Motor neuron (in vitro differentiated cells): ENCODE results near the gene UBE2R2. TPM values are rescaled to one million over a fixed set of nuclear protein-coding genes. Genes with fewer than 3 reads are reported as not detected.
"Not testable (repeated sequence)": the region's sequence is repeated elsewhere in the genome, so short reads cannot be mapped to it uniquely, and the experiment has no call there.

Experiments used
- ATAC-seq, 8 experiments: fragments of 200-7000 bp; cut with Tn5 transposase; replicated peaks in 6 of 8; 2 replicates each; pipeline ENCODE4 v1.8.0; 2021; ENCODE audit warnings: mild to moderate bottlenecking in 8 of 8, moderate library complexity in 8 of 8
- H3K27ac ChIP-seq, 2 donors: fragments of 250-450 bp; sonication (Bioruptor Pico); 2 replicates each; pipeline ENCODE4 v1.9.0; 2021; ENCODE audit warnings: antibody characterized with exemption in 2 of 2, mild to moderate bottlenecking in 2 of 2, moderate library complexity in 1 of 2
- H3K4me1 ChIP-seq, 2 donors: fragments of 250-450 bp; sonication (Bioruptor Pico); replicated peaks in 1 of 2; 2 replicates each; pipeline ENCODE4 v1.6.1; 2021; ENCODE audit warnings: antibody characterized with exemption in 2 of 2, mild to moderate bottlenecking in 2 of 2, moderate library complexity in 1 of 2
- H3K4me3 ChIP-seq, 5 donors: fragments of 250-450 bp; sonication (Bioruptor Pico); 2 replicates each; pipeline ENCODE4 v1.9.0; 2021; ENCODE audit warnings: antibody characterized with exemption in 5 of 5, mild to moderate bottlenecking in 5 of 5, moderate library complexity in 4 of 5
- WGBS, 10 experiments: fragments of 450-650 bp; shearing (Covaris generic); methylation state at CpG; one replicate each; pipeline ENCODE4 v1.0.0; 2022; 5-methylcytosine and 5-hydroxymethylcytosine counted together
- in situ Hi-C, 9 experiments: fragments of 400-800 bp; cut with MboI; loops; one replicate each; pipeline ENCODE4 v1.15.0; 2021; ENCODE audit warnings: low sequenced_read_pairs in 9 of 9, low pct_unique_long_range_greater_than_20kb in 2 of 9; ENCODE audit not compliant: unreplicated experiment in 9 of 9
- total RNA-seq, 8 experiments: library from RNA; unstranded; fragments of 300-600 nt; gene quantifications; 2 replicates each; pipeline versions ENCODE4 v1.2.3 to v1.2.4, GENCODE V29; 2022

Gene UBE2R2
- total RNA-seq, 8 experiments from 2014 or later = 14.4 to 48.1 (median 30.2) TPM

- H3K27ac ChIP-seq, in situ Hi-C loops, H3K4me1 ChIP-seq, H3K4me3 ChIP-seq: not testable (repeated sequence)
- peak in 5 of 8 experiments; percentile 25 to 78 (median 36) for ATAC-seq
- 50 to 100% (median 93%) methylated on average over 1 to 2 of the region's 2 CpGs; no CpG with 5 or more reads in 6 of the 10 experiments for WGBS, 10 experiments
These were observed 9.8 kb upstream of the UBE2R2 start for GRCh38 chr9:33807156-33807555.

GRCh38 chr9:33808979-33809322 is 8.0 kb upstream of the UBE2R2 start:
- WGBS, 10 experiments = 67 to 100% (median 83%) methylated on average over 1 of the region's 1 CpG
- ATAC-seq, in situ Hi-C loops: not testable (repeated sequence)

GRCh38 chr9:33809506-33809905 is 7.5 kb upstream of the UBE2R2 start:
- WGBS, 10 experiments = 71 to 100% (median 100%) methylated on average over 1 of the region's 1 CpG; no CpG with 5 or more reads in 2 of the 10 experiments
- H3K4me1 ChIP-seq = peaks cover 3 to 9% of the 10 kb centered on the region in 2 donors
- no peak overlapping the region for H3K4me3 ChIP-seq
- H3K27ac ChIP-seq = no peak overlapping the region
- in situ Hi-C loops = no loop called here
- no peak for ATAC-seq

More at GRCh38 chr9:33808979-33809322, 8.0 kb upstream of the UBE2R2 start:
- not testable (repeated sequence) for H3K4me1 ChIP-seq, H3K27ac ChIP-seq, H3K4me3 ChIP-seq

GRCh38 chr9:33813712-33814641 is 3.0 kb upstream of the UBE2R2 start:
- 7 to 94% (median 71%) methylated on average over 1 to 8 of the region's 8 CpGs for WGBS, 10 experiments
- Histone ChIP-seq H3K27ac (no peak overlapping the region), H3K4me1 (peaks cover 6 to 7% of the 10 kb centered on the region in 2 donors), H3K4me3 (no peak overlapping the region)
- ATAC-seq = peak in 2 of 8 experiments; percentile 3 to 5
- in situ Hi-C loops = no loop called here

GRCh38 chr9:33815781-33816180 is 1.2 kb upstream of the UBE2R2 start:
- Histone ChIP-seq H3K27ac (no peak overlapping the region), H3K4me3 (peak overlapping the region in 2 of 5 donors; percentile 90 to 97), H3K4me1 (peaks cover 10 to 19% of the 10 kb centered on the region in 2 donors)
- WGBS, 10 experiments = 80 to 100% (median 90%) methylated on average over 1 to 6 of the region's 7 CpGs; no CpG with 5 or more reads in 1 of the 10 experiments
- no peak for ATAC-seq
- in situ Hi-C loops = no loop called here

- 0 to 2% methylated on average over 4 to 11 of the region's 81 CpGs; no CpG with 5 or more reads in 8 of the 10 experiments for WGBS, 10 experiments
- in situ Hi-C loops = no loop called here
- Histone ChIP-seq H3K27ac (peak overlapping the region; percentile 98 to 99), H3K4me3 (peak overlapping the region; percentile 48 to 100 (median 97)), H3K4me1 (peaks cover 10 to 19% of the 10 kb centered on the region in 2 donors)
- peak; percentile 39 to 76 (median 50) for ATAC-seq
These were observed 587 bp downstream of the UBE2R2 start for GRCh38 chr9:33817327-33818166.

- H3K27ac ChIP-seq = peak overlapping the region; percentile 98 to 99
- H3K4me3 ChIP-seq = peak overlapping the region; percentile 48 to 100 (median 97)
- peaks cover 10 to 19% of the 10 kb centered on the region in 2 donors for H3K4me1 ChIP-seq
- peak in 6 of 8 experiments; percentile 3 to 23 (median 10) for ATAC-seq
- in situ Hi-C loops = no loop called here
- WGBS, 10 experiments = 0 to 20% (median 0%) methylated on average over 1 to 5 of the region's 18 CpGs; no CpG with 5 or more reads in 2 of the 10 experiments
These were observed 1.3 kb downstream of the UBE2R2 start for GRCh38 chr9:33818167-33818846.

- no peak overlapping the region for H3K27ac ChIP-seq
- H3K4me1 ChIP-seq = peaks cover 8 to 17% of the 10 kb centered on the region in 2 donors
- ATAC-seq = no peak
- WGBS, 10 experiments = 0 to 42% (median 33%) methylated on average over 1 to 4 of the region's 4 CpGs; no CpG with 5 or more reads in 1 of the 10 experiments
- peak overlapping the region; percentile 48 to 100 (median 97) for H3K4me3 ChIP-seq
- in situ Hi-C loops = no loop called here
These were observed 2.0 kb downstream of the UBE2R2 start for GRCh38 chr9:33818847-33819500.

GRCh38 chr9:33820231-33820745 is 3.3 kb downstream of the UBE2R2 start:
- Histone ChIP-seq H3K4me1 (peaks cover 4 to 16% of the 10 kb centered on the region in 2 donors), H3K4me3 (no peak overlapping the region), H3K27ac (no peak overlapping the region)
- 3 to 84% (median 58%) methylated on average over 1 to 4 of the region's 4 CpGs for WGBS, 10 experiments
- no peak for ATAC-seq
- in situ Hi-C loops = no loop called here

GRCh38 chr9:33823801-33824200 is 6.8 kb downstream of the UBE2R2 start:
- H3K27ac ChIP-seq = no peak overlapping the region
- ATAC-seq = no peak
- H3K4me1 ChIP-seq = peaks cover 4 to 12% of the 10 kb centered on the region in 2 donors
- in situ Hi-C loops = no loop called here
- no peak overlapping the region for H3K4me3 ChIP-seq
- WGBS, 10 experiments = 78 to 100% (median 94%) methylated on average over 2 to 3 of the region's 3 CpGs

- in situ Hi-C loops, H3K27ac ChIP-seq, ATAC-seq, H3K4me1 ChIP-seq, H3K4me3 ChIP-seq: not testable (repeated sequence)
- WGBS, 10 experiments = 96 to 100% (median 99%) methylated on average over 2 to 11 of the region's 11 CpGs; no CpG with 5 or more reads in 1 of the 10 experiments
These were observed 10.3 kb downstream of the UBE2R2 start for GRCh38 chr9:33827285-33827684.
